HCT116 (cell line): ENCODE data around the gene CLCN4. TPM values are rescaled to one million over a fixed set of nuclear protein-coding genes. Genes with fewer than 3 reads are reported as not detected.

ENCODE experiments used
- ATAC-seq: fragments of 200-7000 bp; cut with Tn5 transposase; 2 replicates; pipeline ENCODE4 v1.9.1; 2020; ENCODE audit warnings: mild to moderate bottlenecking, moderate library complexity
- BruUV-seq: library from RNA; stranded (reverse); fragments of 400-500 nt; replicated peaks from 2 replicates; lab custom pipeline; 2021; lab: Mats Ljungman, UMichigan
- CTCF ChIA-PET: fragments of 300-600 bp; sonication (Branson Sonifier 250); formaldehyde crosslinking; loops from one replicate; lab custom pipeline; 2021; ENCODE audit warnings: antibody characterized with exemption; lab: Charles Lee
- POLR2A ChIA-PET: fragments of 300-600, 350-600 bp; sonication (Branson Sonifier 250); formaldehyde crosslinking; loops from one replicate; lab custom pipeline; 2021; ENCODE audit warnings: antibody characterized with exemption; lab: Charles Lee
- RAD21 ChIA-PET, 2 experiments: fragments of 300-600 bp; sonication (Branson Sonifier 250); formaldehyde crosslinking; loops; one replicate each; lab custom pipeline; 2023; ENCODE audit warnings: low total read pairs in 2 of 2; ENCODE audit not compliant: uncharacterized antibody in 2 of 2, unreplicated experiment in 2 of 2, low non-redundant PET in 1 of 2; lab: Charles Lee
- DNase-seq: peaks from one replicate; pipeline ENCODE4 v3.0.0-alpha.2; 2010; ENCODE audit warnings: low read depth, low spot score
- H2AFZ ChIP-seq: fragments of 200-600 bp; shearing (Covaris generic), sonication (generic); 2 replicates; pipeline ENCODE4 v1.6.1; 2017; ENCODE audit warnings: low read depth, mixed run types, mixed read lengths, antibody characterized with exemption, low read length; ENCODE audit not compliant: poor library complexity, severe bottlenecking
- H3K27ac ChIP-seq: 2 replicates; pipeline ENCODE4 v1.5.1; 2012; ENCODE audit warnings: low read depth, low read length
- H3K27me3 ChIP-seq: fragments of 200-600 bp; sonication (generic); 2 replicates; pipeline ENCODE4 v1.6.1; 2016; ENCODE audit warnings: mixed run types, low read length, mixed read lengths; ENCODE audit not compliant: insufficient read depth
- H3K36me3 ChIP-seq, 2 experiments: fragments of 200-500 bp in 1 of 2; fragments of 200-600 bp in 1 of 2; sonication (Bioruptor generic) in 1 of 2; sonication (generic) in 1 of 2; 2 replicates each; pipeline versions ENCODE4 v1.5.1 to v1.6.1; 2014 to 2016; ENCODE audit warnings: low read length in 2 of 2, inconsistent platforms in 1 of 2, mixed read lengths in 1 of 2, mixed run types in 1 of 2; ENCODE audit not compliant: insufficient read depth in 2 of 2, control insufficient read depth in 1 of 2
- H3K4me1 ChIP-seq, 2 experiments: fragments of 200-600 bp in 1 of 2; sonication (generic) in 1 of 2; 2 replicates each; pipeline versions ENCODE4 v1.5.1 to v1.6.1; 2012 to 2017; ENCODE audit warnings: low read length in 2 of 2, inconsistent platforms in 1 of 2, mild to moderate bottlenecking in 1 of 2, mixed read lengths in 1 of 2, mixed run types in 1 of 2, moderate library complexity in 1 of 2; ENCODE audit not compliant: insufficient read depth in 2 of 2, control insufficient read depth in 1 of 2
- H3K4me2 ChIP-seq: fragments of 200-600 bp; sonication (generic); 2 replicates; pipeline ENCODE4 v1.6.1; 2017; ENCODE audit warnings: mixed run types, low read length, mixed read lengths
- H3K4me3 ChIP-seq, 2 experiments: fragments of 200-600 bp in 1 of 2; sonication (generic) in 1 of 2; replicated peaks in 1 of 2; 2 replicates each; pipeline ENCODE4 v1.5.1; 2011 to 2016; ENCODE audit warnings: low read length in 2 of 2, control low read depth in 1 of 2, low read depth in 1 of 2, mild to moderate bottlenecking in 1 of 2, mixed read lengths in 1 of 2, mixed run types in 1 of 2
- H3K79me2 ChIP-seq: fragments of 200-600 bp; sonication (generic); 2 replicates; pipeline ENCODE4 v1.6.1; 2017; ENCODE audit warnings: mild to moderate bottlenecking, mixed run types, low read length, moderate library complexity, mixed read lengths; ENCODE audit not compliant: insufficient read depth
- H3K9ac ChIP-seq: fragments of 200-600 bp; sonication (generic); 2 replicates; pipeline ENCODE4 v1.6.1; 2016; ENCODE audit warnings: low read length, mixed read lengths
- H3K9me2 ChIP-seq: fragments of 200-600 bp; sonication (generic), shearing (Covaris generic); 2 replicates; pipeline ENCODE4 v1.6.1; 2017; ENCODE audit warnings: mixed run types, mild to moderate bottlenecking, moderate library complexity; ENCODE audit not compliant: insufficient read depth
- H3K9me3 ChIP-seq, 2 experiments: fragments of 200-500 bp in 1 of 2; fragments of 200-600 bp in 1 of 2; sonication (Bioruptor generic) in 1 of 2; sonication (generic) in 1 of 2; 2 replicates each; pipeline ENCODE4 v1.6.1; 2014 to 2017; ENCODE audit warnings: low read length in 2 of 2, mixed read lengths in 2 of 2, inconsistent platforms in 1 of 2, low read depth in 1 of 2, mild to moderate bottlenecking in 1 of 2, mixed run types in 1 of 2, moderate library complexity in 1 of 2; ENCODE audit not compliant: control insufficient read depth in 1 of 2, insufficient read depth in 1 of 2
- H4K20me1 ChIP-seq: fragments of 200-600 bp; sonication (generic), shearing (Covaris generic); 2 replicates; pipeline ENCODE4 v1.6.1; 2017; ENCODE audit warnings: mixed run types, mild to moderate bottlenecking, moderate library complexity; ENCODE audit not compliant: insufficient read depth
- CBX3 ChIP-seq: IDR thresholded peaks from 2 replicates; pipeline ENCODE4 v1.6.1; 2012; ENCODE audit warnings: low read depth
- ELF1 ChIP-seq: IDR thresholded peaks from 2 replicates; pipeline ENCODE4 v1.6.1; 2012; ENCODE audit warnings: low read depth, borderline replicate concordance
- EZH2 ChIP-seq: fragments of 200-600 bp; sonication (generic); IDR thresholded peaks from 2 replicates; pipeline ENCODE4 v1.6.1; 2017; ENCODE audit warnings: antibody characterized with exemption, mixed run types
- EZH2phosphoT487 ChIP-seq: fragments of 200-600 bp; IDR thresholded peaks from 2 replicates; pipeline ENCODE4 v1.6.1; 2018; ENCODE audit warnings: antibody characterized with exemption, borderline replicate concordance
- FOSL1 ChIP-seq: IDR thresholded peaks from 2 replicates; pipeline ENCODE4 v1.6.1; 2012; ENCODE audit warnings: low read depth
- JUND ChIP-seq: IDR thresholded peaks from 2 replicates; pipeline ENCODE4 v1.6.1; 2012
- POLR2A ChIP-seq: IDR thresholded peaks from 2 replicates; pipeline ENCODE4 v1.7.0; 2011; ENCODE audit warnings: borderline replicate concordance; ENCODE audit not compliant: insufficient read depth, insufficient read length; ENCODE audit errors: extremely low read depth
- POLR2AphosphoS5 ChIP-seq: IDR thresholded peaks from 2 replicates; pipeline ENCODE4 v1.6.1; 2011; ENCODE audit warnings: mild to moderate bottlenecking, low read depth, low read length, moderate library complexity
- SIN3A ChIP-seq: IDR thresholded peaks from 2 replicates; pipeline ENCODE4 v1.6.1; 2012; ENCODE audit warnings: low read depth
- SP1 ChIP-seq: IDR thresholded peaks from 2 replicates; pipeline ENCODE4 v1.6.1; 2012; ENCODE audit warnings: low read depth
- SRF ChIP-seq: IDR thresholded peaks from 2 replicates; pipeline ENCODE4 v1.6.1; 2012; ENCODE audit warnings: low read depth
- TCF7L2 ChIP-seq: IDR thresholded peaks from 2 replicates; pipeline ENCODE4 v1.7.0; 2011; ENCODE audit warnings: borderline replicate concordance, inconsistent platforms; ENCODE audit not compliant: insufficient read depth, insufficient read length; ENCODE audit errors: extremely low read depth
- YY1 ChIP-seq: IDR thresholded peaks from 2 replicates; pipeline ENCODE4 v1.6.1; 2011; ENCODE audit warnings: low read length, low read depth, moderate library complexity, mild to moderate bottlenecking; ENCODE audit not compliant: insufficient replicate concordance; ENCODE audit errors: extremely low read depth
- ZFX ChIP-seq: fragments of 450-650 bp; IDR thresholded peaks from 2 replicates; pipeline ENCODE4 v1.6.1; 2017
- ZNF274 ChIP-seq: fragments of 200-500 bp; sonication (Bioruptor generic); IDR thresholded peaks from 2 replicates; pipeline ENCODE4 v1.6.1; 2014; ENCODE audit warnings: mild to moderate bottlenecking, low read depth, low read length, inconsistent platforms
- intact Hi-C: fragments of 100-400 bp; cut with micrococcal nuclease; formaldehyde crosslinking; loops from 2 replicates; pipeline ENCODE4 v1.10.0; 2022
- total RNA-seq: library from RNA; stranded (reverse); gene quantifications from one replicate; pipeline ENCODE4 v1.2.1, GENCODE V29; 2021; ENCODE audit not compliant: unreplicated experiment
- TF ChIP-seq, protein P1 (sequence below), 3 experiments: fragments of 200-600 bp in 1 of 3; sonication (generic) in 1 of 3; IDR thresholded peaks in 2 of 3; conservative IDR thresholded peaks in 1 of 3; 2 replicates each; pipeline ENCODE4 v1.5.1; 2012 to 2017; ENCODE audit warnings: low read depth in 2 of 3, low read length in 2 of 3, antibody characterized with exemption in 1 of 3, borderline replicate concordance in 1 of 3, control low read depth in 1 of 3, mild to moderate bottlenecking in 1 of 3, mixed read lengths in 1 of 3, mixed run types in 1 of 3, moderate library complexity in 1 of 3; ENCODE audit not compliant: insufficient read depth in 1 of 3
- TF ChIP-seq, protein P2 (sequence below): IDR thresholded peaks from 2 replicates; pipeline ENCODE4 v1.6.1; 2012
- TF ChIP-seq, protein P3 (sequence below): IDR thresholded peaks from 2 replicates; pipeline ENCODE4 v1.6.1; 2012
- TF ChIP-seq, protein P4 (sequence below): IDR thresholded peaks from 2 replicates; pipeline ENCODE4 v1.6.1; 2012; ENCODE audit warnings: low read depth
- TF ChIP-seq, protein P5 (sequence below): IDR thresholded peaks from 2 replicates; pipeline ENCODE4 v1.6.1; 2011; ENCODE audit warnings: mild to moderate bottlenecking, low read length, moderate library complexity; ENCODE audit not compliant: insufficient replicate concordance; ENCODE audit errors: extremely low read depth

The CLCN4 gene
- total RNA-seq, 1 experiment from 2014 or later, result 3.1 TPM

DNA sequence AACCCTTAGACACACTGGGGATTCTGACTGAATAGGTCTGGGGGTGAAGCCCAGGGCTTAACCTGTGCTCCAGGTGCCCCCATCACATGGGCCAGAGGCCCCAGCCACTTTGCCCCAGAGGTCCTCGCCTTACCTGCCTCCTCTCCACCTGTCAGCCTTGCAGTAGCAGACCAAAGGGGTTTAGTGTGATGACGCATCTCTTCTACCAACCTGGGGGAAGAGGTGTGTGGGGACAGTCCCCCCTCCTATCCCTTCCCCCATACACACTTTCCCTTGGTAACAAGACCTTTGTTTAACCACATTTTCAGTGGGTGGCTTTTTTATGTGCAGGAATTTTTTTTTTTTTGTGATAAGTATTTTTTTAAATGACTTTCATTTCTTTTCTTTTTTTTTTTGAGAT lies 6.3 kb downstream of the CLCN4 start:
- intact Hi-C loops, result no loop called here
- no peaks in the 10 kb centered on the region for H3K27me3 ChIP-seq
- no peak for ATAC-seq

More for the DNA sequence above, 6.3 kb downstream of the CLCN4 start:
- DNase-seq, result no peak
- TF ChIP-seq, protein P1, sequence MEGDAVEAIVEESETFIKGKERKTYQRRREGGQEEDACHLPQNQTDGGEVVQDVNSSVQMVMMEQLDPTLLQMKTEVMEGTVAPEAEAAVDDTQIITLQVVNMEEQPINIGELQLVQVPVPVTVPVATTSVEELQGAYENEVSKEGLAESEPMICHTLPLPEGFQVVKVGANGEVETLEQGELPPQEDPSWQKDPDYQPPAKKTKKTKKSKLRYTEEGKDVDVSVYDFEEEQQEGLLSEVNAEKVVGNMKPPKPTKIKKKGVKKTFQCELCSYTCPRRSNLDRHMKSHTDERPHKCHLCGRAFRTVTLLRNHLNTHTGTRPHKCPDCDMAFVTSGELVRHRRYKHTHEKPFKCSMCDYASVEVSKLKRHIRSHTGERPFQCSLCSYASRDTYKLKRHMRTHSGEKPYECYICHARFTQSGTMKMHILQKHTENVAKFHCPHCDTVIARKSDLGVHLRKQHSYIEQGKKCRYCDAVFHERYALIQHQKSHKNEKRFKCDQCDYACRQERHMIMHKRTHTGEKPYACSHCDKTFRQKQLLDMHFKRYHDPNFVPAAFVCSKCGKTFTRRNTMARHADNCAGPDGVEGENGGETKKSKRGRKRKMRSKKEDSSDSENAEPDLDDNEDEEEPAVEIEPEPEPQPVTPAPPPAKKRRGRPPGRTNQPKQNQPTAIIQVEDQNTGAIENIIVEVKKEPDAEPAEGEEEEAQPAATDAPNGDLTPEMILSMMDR (IDR thresholded peaks at IDR 0.05 in 2 of 3, conservative IDR thresholded peaks at IDR 0.05 in 1 of 3; ENCODE audit: borderline replicate concordance in 1 of 3, insufficient read depth in 1 of 3, low read depth in 2 of 3, low read length in 2 of 3), result no peak
- TF ChIP-seq POLR2AphosphoS5 (no peak), ZNF274 (no peak), POLR2A (no peak), ZFX (no peak), JUND (no peak), SP1 (no peak), EZH2phosphoT487 (no peak), TCF7L2 (no peak), SIN3A (no peak), CBX3 (no peak), FOSL1 (no peak), YY1 (no peak), ELF1 (no peak), SRF (no peak), EZH2 (no peak)
- TF ChIP-seq, protein P2, sequence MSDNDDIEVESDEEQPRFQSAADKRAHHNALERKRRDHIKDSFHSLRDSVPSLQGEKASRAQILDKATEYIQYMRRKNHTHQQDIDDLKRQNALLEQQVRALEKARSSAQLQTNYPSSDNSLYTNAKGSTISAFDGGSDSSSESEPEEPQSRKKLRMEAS, result no peak
- TF ChIP-seq, protein P3, sequence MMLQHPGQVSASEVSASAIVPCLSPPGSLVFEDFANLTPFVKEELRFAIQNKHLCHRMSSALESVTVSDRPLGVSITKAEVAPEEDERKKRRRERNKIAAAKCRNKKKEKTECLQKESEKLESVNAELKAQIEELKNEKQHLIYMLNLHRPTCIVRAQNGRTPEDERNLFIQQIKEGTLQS, result no peak
- TF ChIP-seq, protein P4, sequence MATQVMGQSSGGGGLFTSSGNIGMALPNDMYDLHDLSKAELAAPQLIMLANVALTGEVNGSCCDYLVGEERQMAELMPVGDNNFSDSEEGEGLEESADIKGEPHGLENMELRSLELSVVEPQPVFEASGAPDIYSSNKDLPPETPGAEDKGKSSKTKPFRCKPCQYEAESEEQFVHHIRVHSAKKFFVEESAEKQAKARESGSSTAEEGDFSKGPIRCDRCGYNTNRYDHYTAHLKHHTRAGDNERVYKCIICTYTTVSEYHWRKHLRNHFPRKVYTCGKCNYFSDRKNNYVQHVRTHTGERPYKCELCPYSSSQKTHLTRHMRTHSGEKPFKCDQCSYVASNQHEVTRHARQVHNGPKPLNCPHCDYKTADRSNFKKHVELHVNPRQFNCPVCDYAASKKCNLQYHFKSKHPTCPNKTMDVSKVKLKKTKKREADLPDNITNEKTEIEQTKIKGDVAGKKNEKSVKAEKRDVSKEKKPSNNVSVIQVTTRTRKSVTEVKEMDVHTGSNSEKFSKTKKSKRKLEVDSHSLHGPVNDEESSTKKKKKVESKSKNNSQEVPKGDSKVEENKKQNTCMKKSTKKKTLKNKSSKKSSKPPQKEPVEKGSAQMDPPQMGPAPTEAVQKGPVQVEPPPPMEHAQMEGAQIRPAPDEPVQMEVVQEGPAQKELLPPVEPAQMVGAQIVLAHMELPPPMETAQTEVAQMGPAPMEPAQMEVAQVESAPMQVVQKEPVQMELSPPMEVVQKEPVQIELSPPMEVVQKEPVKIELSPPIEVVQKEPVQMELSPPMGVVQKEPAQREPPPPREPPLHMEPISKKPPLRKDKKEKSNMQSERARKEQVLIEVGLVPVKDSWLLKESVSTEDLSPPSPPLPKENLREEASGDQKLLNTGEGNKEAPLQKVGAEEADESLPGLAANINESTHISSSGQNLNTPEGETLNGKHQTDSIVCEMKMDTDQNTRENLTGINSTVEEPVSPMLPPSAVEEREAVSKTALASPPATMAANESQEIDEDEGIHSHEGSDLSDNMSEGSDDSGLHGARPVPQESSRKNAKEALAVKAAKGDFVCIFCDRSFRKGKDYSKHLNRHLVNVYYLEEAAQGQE, result no peak
- TF ChIP-seq, protein P5, sequence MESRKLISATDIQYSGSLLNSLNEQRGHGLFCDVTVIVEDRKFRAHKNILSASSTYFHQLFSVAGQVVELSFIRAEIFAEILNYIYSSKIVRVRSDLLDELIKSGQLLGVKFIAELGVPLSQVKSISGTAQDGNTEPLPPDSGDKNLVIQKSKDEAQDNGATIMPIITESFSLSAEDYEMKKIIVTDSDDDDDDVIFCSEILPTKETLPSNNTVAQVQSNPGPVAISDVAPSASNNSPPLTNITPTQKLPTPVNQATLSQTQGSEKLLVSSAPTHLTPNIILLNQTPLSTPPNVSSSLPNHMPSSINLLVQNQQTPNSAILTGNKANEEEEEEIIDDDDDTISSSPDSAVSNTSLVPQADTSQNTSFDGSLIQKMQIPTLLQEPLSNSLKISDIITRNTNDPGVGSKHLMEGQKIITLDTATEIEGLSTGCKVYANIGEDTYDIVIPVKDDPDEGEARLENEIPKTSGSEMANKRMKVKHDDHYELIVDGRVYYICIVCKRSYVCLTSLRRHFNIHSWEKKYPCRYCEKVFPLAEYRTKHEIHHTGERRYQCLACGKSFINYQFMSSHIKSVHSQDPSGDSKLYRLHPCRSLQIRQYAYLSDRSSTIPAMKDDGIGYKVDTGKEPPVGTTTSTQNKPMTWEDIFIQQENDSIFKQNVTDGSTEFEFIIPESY, result no peak
- Histone ChIP-seq H3K4me3 (no peak overlapping the region), H2AFZ (no peak overlapping the region), H3K9ac (no peak overlapping the region), H4K20me1 (no peaks in the 10 kb centered on the region), H3K27ac (no peak overlapping the region), H3K4me1 (no peaks in the 10 kb centered on the region), H3K4me2 (no peak overlapping the region), H3K79me2 (no peaks in the 10 kb centered on the region), H3K9me2 (no peaks in the 10 kb centered on the region), H3K9me3 (no peaks in the 10 kb centered on the region), H3K36me3 (no peaks in the 10 kb centered on the region)
- RAD21 ChIA-PET, result no interaction called here
- BruUV-seq, result no TSS peak
- POLR2A ChIA-PET, result no interaction called here
- CTCF ChIA-PET, result no interaction called here
